Vagina (tissue), 2 donors: ENCODE measurements around the gene WARS2. TPM values are rescaled to one million over a fixed set of nuclear protein-coding genes. Genes with fewer than 3 reads are reported as not detected.
A peak's percentile ranks its signal among the peaks of the same experiment; 100 is the strongest.

Source experiments
- DNase-seq, 2 donors: peaks; one replicate each; pipeline ENCODE4 v3.0.0-alpha.2; 2017; ENCODE audit errors: extremely low spot score in 2 of 2
- H3K27ac ChIP-seq: fragments of 200-600 bp; sonication (generic); one replicate; pipeline ENCODE4 v1.5.1; 2019
- H3K27me3 ChIP-seq: fragments of 200-600 bp; sonication (generic); one replicate; pipeline ENCODE4 v1.5.1; 2019
- H3K36me3 ChIP-seq, 2 donors: fragments of 200-600 bp; sonication (generic); one replicate each; pipeline ENCODE4 v1.5.1; 2017 to 2019
- H3K4me1 ChIP-seq: fragments of 200-600 bp; sonication (generic); one replicate; pipeline ENCODE4 v1.5.1; 2019
- H3K4me3 ChIP-seq, 2 donors: fragments of 200-600 bp; sonication (generic); 1 replicate in 1 of 2; 2 replicates in 1 of 2; pipeline ENCODE4 v1.5.1; 2016 to 2019
- H3K9me3 ChIP-seq: fragments of 200-600 bp; sonication (generic); one replicate; pipeline ENCODE4 v1.5.1; 2019
- POLR2A ChIP-seq, 2 donors: fragments of 450-650 bp; IDR thresholded peaks; one replicate each; pipeline ENCODE4 v1.6.1; 2017; ENCODE audit warnings: antibody characterized with exemption in 2 of 2, mild to moderate bottlenecking in 2 of 2, moderate library complexity in 2 of 2
- POLR2AphosphoS5 ChIP-seq, 2 donors: sonication (generic); formaldehyde crosslinking; IDR thresholded peaks; one replicate each; pipeline ENCODE4 v1.9.0; 2017; ENCODE audit warnings: antibody characterized with exemption in 2 of 2, mild to moderate bottlenecking in 2 of 2, low read depth in 1 of 2; ENCODE audit not compliant: insufficient read depth in 1 of 2
- intact Hi-C: fragments of 100-400 bp; cut with DNase I; formaldehyde crosslinking; loops from one replicate; pipeline ENCODE4 v1.15.1; 2023
- total RNA-seq: library from RNA; depleted of rRNA; stranded (reverse); fragments of >200 nt; gene quantifications from one replicate; pipeline ENCODE4 v1.2.3, GENCODE V29; 2016
- TF ChIP-seq, protein P1 (sequence below), 3 experiments: fragments of 450-650 bp in 2 of 3; fragments of 200-600 bp in 1 of 3; sonication (generic) in 1 of 3; IDR thresholded peaks; one replicate each; pipeline ENCODE4 v1.5.1; 2017 to 2019; ENCODE audit warnings: antibody characterized with exemption in 3 of 3, mild to moderate bottlenecking in 2 of 3, moderate library complexity in 2 of 3

The WARS2 gene
- total RNA-seq, 1 donor from 2014 or later = 8.3 TPM

DNA sequence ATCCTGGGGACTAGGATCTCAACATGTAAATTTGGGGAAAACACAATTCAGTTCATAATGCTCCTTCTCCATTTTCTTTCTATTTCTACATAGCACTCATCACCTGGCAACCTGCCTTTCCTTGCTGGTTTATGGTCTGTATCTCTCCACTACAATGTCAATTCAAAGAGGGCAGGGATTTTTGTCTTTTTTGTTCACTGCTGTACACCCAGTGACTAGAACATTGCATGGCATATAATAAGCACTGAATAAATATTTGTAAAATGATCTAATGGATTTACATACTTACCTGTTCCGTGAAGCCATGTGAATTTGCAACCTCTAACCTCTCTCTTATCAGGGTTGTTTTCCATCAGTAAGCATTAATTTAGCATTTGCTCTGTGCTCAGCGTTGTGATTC is 124.9 kb downstream of the WARS2 start:
- Histone ChIP-seq H3K4me3 (no peak overlapping the region), H3K9me3 (no peaks in the 10 kb centered on the region), H3K36me3 (no peaks in the 10 kb centered on the region), H3K27me3 (no peaks in the 10 kb centered on the region), H3K4me1 (no peaks in the 10 kb centered on the region), H3K27ac (no peak overlapping the region)
- DNase-seq = no peak
- intact Hi-C loops = no loop called here
- TF ChIP-seq, protein P1, sequence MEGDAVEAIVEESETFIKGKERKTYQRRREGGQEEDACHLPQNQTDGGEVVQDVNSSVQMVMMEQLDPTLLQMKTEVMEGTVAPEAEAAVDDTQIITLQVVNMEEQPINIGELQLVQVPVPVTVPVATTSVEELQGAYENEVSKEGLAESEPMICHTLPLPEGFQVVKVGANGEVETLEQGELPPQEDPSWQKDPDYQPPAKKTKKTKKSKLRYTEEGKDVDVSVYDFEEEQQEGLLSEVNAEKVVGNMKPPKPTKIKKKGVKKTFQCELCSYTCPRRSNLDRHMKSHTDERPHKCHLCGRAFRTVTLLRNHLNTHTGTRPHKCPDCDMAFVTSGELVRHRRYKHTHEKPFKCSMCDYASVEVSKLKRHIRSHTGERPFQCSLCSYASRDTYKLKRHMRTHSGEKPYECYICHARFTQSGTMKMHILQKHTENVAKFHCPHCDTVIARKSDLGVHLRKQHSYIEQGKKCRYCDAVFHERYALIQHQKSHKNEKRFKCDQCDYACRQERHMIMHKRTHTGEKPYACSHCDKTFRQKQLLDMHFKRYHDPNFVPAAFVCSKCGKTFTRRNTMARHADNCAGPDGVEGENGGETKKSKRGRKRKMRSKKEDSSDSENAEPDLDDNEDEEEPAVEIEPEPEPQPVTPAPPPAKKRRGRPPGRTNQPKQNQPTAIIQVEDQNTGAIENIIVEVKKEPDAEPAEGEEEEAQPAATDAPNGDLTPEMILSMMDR (IDR thresholded peaks at IDR 0.05) = no peak
- TF ChIP-seq POLR2A (IDR thresholded peaks at IDR 0.05) (no peak), POLR2AphosphoS5 (IDR thresholded peaks at IDR 0.05; ENCODE audit: insufficient read depth in 1 of 2, low read depth in 1 of 2) (no peak)

DNA sequence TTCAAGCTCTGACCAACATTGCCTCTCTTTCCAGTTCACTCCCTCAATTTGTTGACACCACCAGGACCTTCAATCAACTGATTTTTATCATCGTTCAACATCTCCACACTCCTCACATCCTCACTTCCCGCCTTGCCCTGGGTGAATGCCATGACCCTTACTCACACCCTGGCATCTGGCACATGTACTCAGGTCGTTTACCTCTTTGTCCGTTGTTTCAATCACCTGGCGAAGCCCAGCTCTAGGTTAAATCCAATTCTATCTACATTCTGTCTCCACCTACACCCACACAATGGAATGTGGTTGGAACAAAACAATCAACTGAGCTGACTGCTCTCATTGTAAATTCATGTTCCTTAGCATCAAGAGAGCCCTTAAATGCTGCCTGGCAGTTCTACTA is 128.1 kb downstream of the WARS2 start:
- intact Hi-C loops = no loop called here
- H3K4me1 ChIP-seq = peaks cover 19% of the 10 kb centered on the region
- H3K36me3 ChIP-seq = no peaks in the 10 kb centered on the region
- H3K27ac ChIP-seq = no peak overlapping the region
- H3K4me3 ChIP-seq = no peak overlapping the region
- TF ChIP-seq POLR2A (IDR thresholded peaks at IDR 0.05) = no peak
- TF ChIP-seq, protein P1 (IDR thresholded peaks at IDR 0.05) = no peak
- TF ChIP-seq POLR2AphosphoS5 (IDR thresholded peaks at IDR 0.05; ENCODE audit: insufficient read depth in 1 of 2, low read depth in 1 of 2) = no peak
- H3K27me3 ChIP-seq = peaks cover 6% of the 10 kb centered on the region
- peak in 1 of 2 donors; percentile 64 for DNase-seq
- H3K9me3 ChIP-seq = no peaks in the 10 kb centered on the region

DNA sequence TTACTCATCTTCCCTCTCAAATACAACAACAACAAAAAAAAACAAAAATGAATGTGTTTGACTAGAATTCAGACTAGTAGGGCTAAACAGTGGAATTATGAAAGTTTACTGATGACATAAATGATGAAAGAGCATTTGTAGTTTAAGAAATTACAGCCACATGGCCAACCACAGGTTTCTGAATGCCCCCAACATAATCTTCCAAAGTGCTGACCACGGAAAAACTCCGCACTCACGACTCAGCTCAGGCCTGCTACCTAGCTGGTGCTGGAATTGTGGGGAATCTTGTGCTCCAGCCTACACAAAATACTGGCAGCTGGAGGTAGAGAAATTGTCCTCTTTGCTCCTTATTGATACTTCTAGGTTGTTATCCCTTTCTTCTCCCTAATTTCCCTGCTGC is 128.7 kb downstream of the WARS2 start:
- Histone ChIP-seq H3K4me1 (peaks cover 26% of the 10 kb centered on the region), H3K27me3 (peaks cover 8% of the 10 kb centered on the region), H3K9me3 (no peaks in the 10 kb centered on the region), H3K27ac (no peak overlapping the region), H3K36me3 (no peaks in the 10 kb centered on the region), H3K4me3 (no peak overlapping the region)
- intact Hi-C loops = no loop called here
- DNase-seq = no peak
- TF ChIP-seq, protein P1 (IDR thresholded peaks at IDR 0.05) = no peak
- TF ChIP-seq POLR2AphosphoS5 (IDR thresholded peaks at IDR 0.05; ENCODE audit: insufficient read depth in 1 of 2, low read depth in 1 of 2) (no peak), POLR2A (IDR thresholded peaks at IDR 0.05) (no peak)

DNA sequence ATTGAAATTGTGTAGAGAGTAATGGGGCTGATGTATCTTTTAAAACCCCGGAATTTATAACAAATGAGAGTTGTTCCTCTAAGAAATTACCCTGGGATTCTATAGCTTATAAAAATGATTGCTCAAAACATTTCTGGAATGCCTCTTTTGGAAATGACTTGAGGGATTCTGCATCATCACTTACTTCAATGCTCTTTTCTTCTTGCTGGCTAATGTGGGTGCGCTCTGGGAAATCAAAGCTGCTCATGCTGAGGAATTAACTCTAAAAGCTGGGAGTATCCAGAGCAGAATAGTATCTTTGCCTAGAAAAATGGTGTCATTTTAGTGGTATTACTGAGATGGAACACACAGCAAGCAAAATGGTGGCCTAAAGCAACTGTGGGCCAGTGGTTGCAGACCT is 129.3 kb downstream of the WARS2 start:
- Histone ChIP-seq H3K36me3 (no peaks in the 10 kb centered on the region), H3K9me3 (no peaks in the 10 kb centered on the region), H3K27me3 (peaks cover 8% of the 10 kb centered on the region), H3K4me3 (no peak overlapping the region), H3K4me1 (peaks cover 27% of the 10 kb centered on the region), H3K27ac (no peak overlapping the region)
- TF ChIP-seq, protein P1 (IDR thresholded peaks at IDR 0.05) = no peak
- TF ChIP-seq POLR2AphosphoS5 (IDR thresholded peaks at IDR 0.05; ENCODE audit: insufficient read depth in 1 of 2, low read depth in 1 of 2) (no peak), POLR2A (IDR thresholded peaks at IDR 0.05) (no peak)
- intact Hi-C loops = no loop called here
- DNase-seq = no peak

DNA sequence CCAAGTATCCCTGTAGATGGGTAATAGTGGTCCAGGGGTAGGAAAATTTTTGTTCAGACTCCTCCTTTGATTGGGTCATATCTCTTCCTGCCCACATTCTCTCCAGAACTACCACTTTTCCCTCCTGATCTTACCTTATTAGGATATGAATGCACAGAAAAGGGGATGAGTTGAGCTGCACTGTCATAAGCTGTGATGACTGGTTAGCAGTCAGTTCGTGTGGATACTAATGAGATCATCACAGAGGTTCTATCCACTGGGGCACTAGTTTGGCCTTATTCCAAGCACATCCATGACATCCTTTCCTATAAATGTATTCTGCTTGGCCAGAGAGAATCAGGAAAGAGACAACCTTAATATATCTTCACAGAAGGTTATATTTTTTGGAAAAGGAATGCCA is 130.3 kb downstream of the WARS2 start:
- no peak overlapping the region for H3K27ac ChIP-seq
- H3K4me3 ChIP-seq = no peak overlapping the region
- H3K9me3 ChIP-seq = no peaks in the 10 kb centered on the region
- no peak for DNase-seq
- H3K36me3 ChIP-seq = no peaks in the 10 kb centered on the region
- peaks cover 8% of the 10 kb centered on the region for H3K27me3 ChIP-seq
- intact Hi-C loops = no loop called here
- peaks cover 27% of the 10 kb centered on the region for H3K4me1 ChIP-seq
- TF ChIP-seq POLR2AphosphoS5 (IDR thresholded peaks at IDR 0.05; ENCODE audit: insufficient read depth in 1 of 2, low read depth in 1 of 2) (no peak), POLR2A (IDR thresholded peaks at IDR 0.05) (no peak)
- TF ChIP-seq, protein P1 (IDR thresholded peaks at IDR 0.05) = no peak
